Neuronal stem cell (in vitro differentiated cells): ENCODE measurements around the gene ERI2. TPM values are rescaled to one million over a fixed set of nuclear protein-coding genes. Genes with fewer than 3 reads are reported as not detected.

Experiments used
- small RNA-seq: library from polyadenylated mRNA; stranded (forward); fragments of <200 nt; extraction: miRNeasy Mini kit (QIAGEN cat#:217004); gene quantifications from one replicate; pipeline ENCODE3, GENCODE V24; 2013; ENCODE audit not compliant: insufficient read depth

Gene ERI2

Small RNAs within 50 kb of the gene (small RNA-seq; reads per million reads assigned to genes)
- gene RF00618 (not detected), gene RNU6-944P (not detected)
